UCSD-AML1 (cell line): ENCODE data around the gene ZBTB40.

Experiments
- DNase-seq: peaks from one replicate; lab custom pipeline; 2025; ENCODE audit not compliant: unreplicated experiment; lab: John Stamatoyannopoulos, UW

The ZBTB40 gene

GRCh38 chr1:22553991-22554522 is 102.4 kb downstream of the ZBTB40 start:
- no peak for DNase-seq

- DNase-seq, result no peak
Measured at GRCh38 chr1:22555371-22555656, 103.7 kb downstream of the ZBTB40 start.

DNA sequence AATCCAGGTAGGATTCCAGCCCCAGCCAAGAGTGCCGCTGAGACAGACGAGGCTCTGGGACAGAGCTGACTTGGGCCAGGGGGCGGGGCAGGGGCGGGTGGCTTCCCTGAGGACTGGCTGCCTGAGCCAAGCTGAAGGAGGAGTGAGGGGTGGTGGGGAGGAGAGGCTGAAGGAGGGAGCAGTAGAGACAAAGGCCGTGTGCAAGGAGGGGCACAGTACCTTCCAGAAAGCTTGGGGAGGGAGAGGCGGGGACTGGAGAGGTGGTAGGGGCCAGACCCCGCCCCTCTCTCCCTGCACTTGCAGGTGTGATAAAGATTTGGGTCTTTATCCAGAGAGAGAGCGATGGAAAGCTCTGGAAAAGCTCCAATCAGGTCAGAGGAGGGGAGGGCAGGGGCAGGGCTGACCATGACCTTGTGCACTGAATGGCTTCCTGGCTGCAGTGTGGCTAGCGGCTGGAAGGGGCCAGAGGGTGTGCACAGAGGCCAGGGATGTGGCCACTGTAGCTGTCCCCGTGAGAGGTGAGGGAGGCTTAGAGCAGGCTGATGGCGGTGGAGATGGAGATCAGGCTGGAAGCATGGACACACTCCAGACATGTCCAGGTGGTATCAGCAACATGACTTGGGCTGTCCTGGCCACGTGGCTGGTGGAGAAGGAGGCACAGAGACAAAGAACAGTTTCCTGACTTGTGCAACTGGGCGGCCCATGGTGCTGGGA is 104.9 kb downstream of the ZBTB40 start:
- DNase-seq, result no peak

DNA sequence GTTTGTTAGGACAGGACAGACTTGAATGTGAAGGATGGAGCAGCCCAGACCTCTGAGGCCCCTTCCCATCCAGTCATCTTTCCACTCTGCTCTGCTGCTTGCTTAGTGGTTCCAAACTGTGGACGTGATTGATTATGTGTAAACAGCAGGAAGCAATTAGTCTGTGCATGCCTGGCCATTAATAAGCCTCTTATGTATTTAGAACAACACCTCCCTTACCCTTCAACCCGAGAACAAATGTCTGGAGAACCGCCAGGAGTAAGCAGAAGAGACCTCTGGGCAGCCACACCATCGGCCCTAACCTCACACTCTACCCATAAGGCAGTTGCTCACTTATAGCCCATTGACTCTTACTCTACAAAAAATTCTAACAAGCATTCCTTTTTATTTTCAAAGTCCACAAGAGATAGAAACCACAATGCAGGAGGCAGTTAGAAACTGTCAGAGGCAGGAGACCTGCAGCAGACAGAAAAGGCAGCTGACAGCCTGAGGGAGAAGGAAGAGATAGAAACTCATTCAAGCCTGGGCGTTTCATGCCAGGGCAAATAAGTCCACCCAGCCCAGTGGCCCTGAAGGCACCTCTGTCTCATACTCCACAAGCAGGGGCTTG is 105.8 kb downstream of the ZBTB40 start:
- no peak for DNase-seq

DNA sequence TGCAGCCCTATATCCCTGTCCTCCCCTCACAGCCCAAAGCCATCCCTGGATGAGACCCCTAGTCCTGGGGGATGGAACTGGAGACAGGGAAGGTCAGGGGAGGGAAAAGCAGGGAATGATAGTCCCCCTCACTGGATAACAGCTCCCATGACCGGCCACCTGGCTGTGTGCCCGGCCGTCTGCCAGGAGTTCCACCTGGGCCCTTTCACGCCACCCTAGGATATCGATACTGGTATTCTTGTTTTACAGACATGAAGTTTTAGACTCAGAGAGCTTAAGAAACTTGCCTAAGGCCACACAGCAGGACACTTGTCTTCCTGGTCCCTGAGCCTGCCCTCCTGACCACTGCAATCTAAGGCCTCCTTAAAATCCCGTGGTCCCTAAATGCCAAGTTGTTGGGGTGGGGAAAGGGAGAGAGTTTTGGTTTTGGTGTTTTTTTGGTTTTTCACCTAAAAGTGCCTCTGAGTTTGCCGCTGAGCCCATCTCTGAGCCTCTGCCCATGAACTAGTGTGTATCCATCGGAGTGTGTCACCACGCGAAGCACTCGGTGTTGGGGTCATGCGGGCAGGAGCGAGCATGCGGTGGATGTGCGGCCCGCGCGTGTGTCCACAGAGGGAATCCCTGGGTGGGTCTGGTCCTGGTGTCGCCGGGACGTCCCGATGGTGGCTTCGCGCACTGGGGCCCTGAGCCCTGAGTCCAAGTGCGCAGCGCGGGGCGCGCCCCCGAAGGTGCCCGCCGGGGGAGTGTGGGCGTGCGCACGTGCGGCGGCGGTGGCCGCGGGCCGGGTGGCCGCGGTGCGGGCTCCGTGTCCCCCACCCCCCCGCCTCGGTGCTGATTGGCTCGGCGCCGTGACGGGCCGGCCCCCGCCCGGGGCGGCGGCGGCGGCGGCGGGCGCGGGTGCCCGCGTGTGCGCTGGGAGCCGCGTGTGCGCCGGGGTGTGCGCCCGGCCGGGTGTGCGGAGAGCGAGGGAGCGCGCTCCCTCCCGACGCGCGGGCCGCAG is 111.2 kb downstream of the ZBTB40 start, which contains the start of gene EPHA8:
Gene EPHA8, plus strand, starts transcription at position 906 of the 1,000 bp plus-strand sequence. CDS start 147 bp downstream, outside the sequence.
- DNase-seq, result no peak

DNA sequence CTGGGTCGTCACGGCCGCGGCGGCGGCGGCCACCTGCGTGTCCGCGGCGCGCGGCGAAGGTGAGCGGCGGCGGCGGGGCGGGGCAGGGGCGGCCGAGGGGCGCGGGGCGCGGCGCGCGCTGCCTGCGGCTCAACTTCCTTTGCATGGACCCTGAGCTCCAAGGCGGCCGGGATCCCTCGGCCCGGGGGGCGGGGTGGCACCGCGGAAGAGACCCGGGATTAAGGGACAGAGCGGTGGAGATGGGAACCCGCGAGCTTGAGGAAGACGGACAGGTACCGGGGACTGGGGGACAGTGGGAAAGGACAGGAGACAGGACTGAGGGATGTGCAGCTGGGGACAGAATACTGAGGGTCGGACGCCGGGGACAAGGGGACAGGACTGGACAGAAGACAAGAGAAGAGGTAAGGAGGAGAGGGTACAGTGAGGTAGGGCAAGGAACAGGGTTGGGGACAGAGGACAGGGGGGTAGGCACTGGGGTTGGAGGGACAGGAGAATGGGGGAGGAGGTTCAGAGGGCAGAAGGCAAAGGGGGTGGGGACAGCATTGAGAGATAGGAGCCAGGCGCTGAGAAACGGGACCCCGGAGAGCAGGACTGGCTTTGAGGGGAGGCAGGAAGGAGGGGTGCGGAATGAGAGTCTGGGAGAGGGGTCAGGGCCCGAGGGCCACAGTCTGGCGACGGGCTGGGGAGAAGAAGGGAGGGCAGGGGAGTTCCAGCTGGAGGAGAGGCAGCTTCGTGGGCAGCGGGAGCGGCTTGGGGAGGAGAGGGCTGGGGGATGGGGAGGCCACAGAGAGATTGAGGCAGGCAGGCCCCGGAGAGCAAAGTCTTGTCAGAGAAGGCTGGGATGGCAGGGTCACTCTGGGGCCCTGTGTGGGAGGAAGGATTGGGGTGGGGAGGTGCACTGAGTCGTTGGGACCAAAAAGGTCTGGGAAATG is 112.3 kb downstream of the ZBTB40 start:
- DNase-seq, result no peak

- DNase-seq, result no peak
Measured at GRCh38 chr1:22566161-22566560, 114.5 kb downstream of the ZBTB40 start.

GRCh38 chr1:22567197-22567596 is 115.5 kb downstream of the ZBTB40 start:
- DNase-seq, result no peak

GRCh38 chr1:22567994-22568393 is 116.3 kb downstream of the ZBTB40 start:
- no peak for DNase-seq

GRCh38 chr1:22569269-22569668 is 117.6 kb downstream of the ZBTB40 start:
- no peak for DNase-seq

DNA sequence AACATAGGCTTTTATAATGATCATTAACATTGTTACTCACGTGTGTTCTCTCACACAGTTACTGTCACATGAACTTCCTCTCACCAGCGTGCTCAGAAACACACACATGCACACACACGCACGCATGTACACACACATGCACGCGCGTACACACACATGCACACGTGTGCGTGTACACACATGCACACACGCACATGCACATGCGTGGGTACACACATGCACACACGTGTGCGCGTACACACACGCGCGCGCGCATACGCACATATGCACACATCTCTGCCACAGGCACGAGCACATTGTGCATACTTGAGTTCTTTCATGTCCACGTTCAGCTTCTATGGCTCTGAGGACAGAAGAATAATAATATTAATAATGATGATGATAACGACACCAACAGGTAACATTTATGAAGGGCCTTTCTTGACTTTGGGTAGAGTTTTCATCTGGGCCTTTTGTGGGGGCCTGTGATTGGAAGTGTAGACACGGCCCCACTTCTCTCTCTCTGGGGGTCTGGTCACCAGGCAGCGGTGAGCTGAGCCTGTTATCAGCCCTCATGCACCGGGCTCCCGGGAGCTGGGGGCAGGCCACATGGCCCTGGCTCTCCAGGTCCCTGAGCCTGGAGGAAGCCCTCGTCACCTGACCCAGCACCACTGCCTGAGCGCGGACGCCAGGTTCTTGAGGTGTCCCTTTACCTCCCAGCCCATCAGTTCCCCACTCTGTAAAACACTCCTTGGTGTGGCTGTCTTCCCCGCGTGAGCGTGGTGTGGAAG is 118.7 kb downstream of the ZBTB40 start:
- no peak for DNase-seq

DNA sequence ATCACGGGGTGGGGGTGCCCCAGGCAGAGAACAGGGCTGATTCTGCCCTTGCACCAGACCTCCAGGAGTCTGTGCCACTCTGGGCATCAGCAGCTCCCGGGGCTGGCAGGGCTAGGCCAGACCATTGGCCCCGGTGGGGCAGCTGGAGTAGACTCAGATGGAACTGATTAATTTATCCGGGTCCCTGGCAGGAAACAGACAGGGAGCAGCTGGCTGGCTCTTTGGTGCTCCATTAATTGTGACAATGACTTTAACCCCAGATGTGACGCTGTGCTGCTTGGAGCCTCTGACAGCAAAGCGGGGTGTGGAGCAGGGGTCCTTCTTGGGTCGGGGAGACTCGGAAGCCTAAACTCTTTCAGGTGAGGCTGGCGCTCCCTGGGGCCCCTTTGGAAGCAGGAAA is 121.2 kb downstream of the ZBTB40 start:
- DNase-seq, result no peak

DNA sequence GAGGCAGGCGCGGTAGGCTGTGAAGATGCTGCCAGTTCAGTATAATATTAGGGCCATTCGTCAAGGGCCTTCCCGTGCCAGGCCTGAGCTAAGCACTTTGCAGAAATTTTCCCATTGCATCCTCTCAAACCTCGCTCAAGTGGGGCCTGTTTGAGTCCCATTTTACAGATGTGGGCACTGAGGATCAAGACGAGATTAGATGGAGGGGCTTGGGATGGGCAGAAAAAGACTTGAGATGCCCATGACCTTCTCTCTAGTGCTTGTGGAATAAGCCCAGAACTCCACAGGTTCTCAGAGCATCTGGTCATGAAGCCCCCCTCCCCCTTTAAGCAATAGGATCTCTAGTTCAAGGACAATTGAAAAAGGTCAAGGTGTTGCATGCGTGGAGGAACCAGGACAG is 121.6 kb downstream of the ZBTB40 start:
- no peak for DNase-seq

GRCh38 chr1:22575532-22576149 is 124.0 kb downstream of the ZBTB40 start:
- no peak for DNase-seq

GRCh38 chr1:22576150-22576544 is 124.5 kb downstream of the ZBTB40 start:
- no peak for DNase-seq

GRCh38 chr1:22576617-22577016 is 125.0 kb downstream of the ZBTB40 start:
- no peak for DNase-seq

GRCh38 chr1:22578732-22579361 is 127.2 kb downstream of the ZBTB40 start:
- no peak for DNase-seq

DNA sequence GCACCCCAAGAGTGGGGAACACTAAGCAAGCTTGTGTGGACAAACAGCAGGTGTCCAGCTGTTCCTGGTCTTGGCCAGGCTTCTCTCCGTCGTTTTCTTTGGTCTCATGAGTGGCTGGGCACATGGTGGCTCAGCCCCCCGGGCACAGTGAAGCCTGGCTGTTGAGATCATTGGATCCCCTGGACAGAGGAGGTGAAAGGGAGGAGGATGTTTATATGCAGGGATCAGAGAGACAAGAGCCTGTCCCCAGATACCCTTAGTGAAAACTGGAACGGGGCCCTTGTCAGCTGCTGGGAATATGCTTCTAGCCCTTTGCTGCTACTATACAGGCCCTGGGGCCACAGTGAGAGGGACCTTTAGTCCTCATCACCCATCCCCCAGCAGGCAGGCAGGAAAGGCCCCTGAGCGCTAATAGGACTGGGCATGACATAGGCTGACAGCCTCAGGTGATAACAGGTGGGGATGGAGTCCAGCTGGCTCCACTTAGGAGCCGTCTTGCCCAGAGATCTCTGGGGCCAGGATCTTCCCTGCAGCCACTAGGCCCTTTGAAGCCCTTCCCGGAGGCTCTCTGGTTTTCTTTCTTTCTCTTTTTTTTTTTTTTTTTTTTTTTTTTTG is 128.0 kb downstream of the ZBTB40 start:
- no peak for DNase-seq
